GM15510 (cell line): Measurements from ENCODE around the gene NINJ2.

Experiments used
- POLR2A ChIP-seq: IDR thresholded peaks from 3 replicates; pipeline ENCODE4 v1.6.1; 2011; ENCODE audit warnings: borderline replicate concordance; ENCODE audit not compliant: insufficient read length; ENCODE audit errors: extremely low read depth

NINJ2 gene

GRCh38 chr12:591167-592023 lies 71.8 kb downstream of the NINJ2 start:
- no peak for TF ChIP-seq POLR2A

GRCh38 chr12:590206-590750 lies 73.0 kb downstream of the NINJ2 start:
- no peak for TF ChIP-seq POLR2A

GRCh38 chr12:588646-589045 lies 74.6 kb downstream of the NINJ2 start:
- no peak for TF ChIP-seq POLR2A

GRCh38 chr12:588024-588322 lies 75.3 kb downstream of the NINJ2 start:
- TF ChIP-seq POLR2A, result no peak

- TF ChIP-seq POLR2A, result no peak
Observed at GRCh38 chr12:587132-588023, 75.9 kb downstream of the NINJ2 start.

GRCh38 chr12:586318-587071 lies 76.8 kb downstream of the NINJ2 start:
- TF ChIP-seq POLR2A, result no peak

- TF ChIP-seq POLR2A, result no peak
Observed at GRCh38 chr12:585062-586061, 77.9 kb downstream of the NINJ2 start.

- no peak for TF ChIP-seq POLR2A
Observed at GRCh38 chr12:583251-583869, 79.9 kb downstream of the NINJ2 start.

GRCh38 chr12:581746-582145 lies 81.5 kb downstream of the NINJ2 start:
- no peak for TF ChIP-seq POLR2A

GRCh38 chr12:581321-581720 lies 81.9 kb downstream of the NINJ2 start:
- TF ChIP-seq POLR2A, result no peak

GRCh38 chr12:580813-581212 lies 82.4 kb downstream of the NINJ2 start:
- TF ChIP-seq POLR2A, result no peak

GRCh38 chr12:579420-580110 lies 83.7 kb downstream of the NINJ2 start:
- no peak for TF ChIP-seq POLR2A

- TF ChIP-seq POLR2A, result no peak
Observed at GRCh38 chr12:578748-579419, 84.4 kb downstream of the NINJ2 start.

GRCh38 chr12:576615-577110 lies 86.6 kb downstream of the NINJ2 start:
- no peak for TF ChIP-seq POLR2A
